ENCODE measurements around the gene ITFG1.
"Not testable (repeated sequence)": the region's sequence is repeated elsewhere in the genome, so short reads cannot be mapped to it uniquely, and the experiment has no call there.

ITFG1 gene

DNA sequence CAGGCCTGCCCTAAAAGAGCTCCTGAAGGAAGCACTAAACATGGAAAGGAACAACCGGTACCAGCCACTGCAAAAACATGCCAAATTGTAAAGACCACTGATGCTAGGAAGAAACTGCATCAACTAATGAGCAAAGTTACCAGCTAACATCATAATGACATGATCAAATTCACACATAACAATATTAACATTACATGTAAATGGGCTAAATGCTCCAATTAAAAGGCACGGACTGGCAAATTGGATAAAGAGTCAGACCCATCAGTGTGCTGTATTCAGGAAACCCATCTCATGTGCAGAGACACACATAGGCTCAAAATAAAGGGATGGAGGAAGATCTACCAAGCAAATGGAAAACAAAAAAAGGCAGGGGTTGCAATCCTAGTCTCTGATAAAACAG lies 111.8 kb downstream of the ITFG1 start:
- H3K4me3 Mint-ChIP-seq, ATAC-seq, H3K27ac Mint-ChIP-seq, H3K4me1 Mint-ChIP-seq, H3K27me3 Mint-ChIP-seq: not testable (repeated sequence)
- Mint-ChIP-seq H3K9me3 (peaks cover 27% of the 10 kb centered on the region), H3K36me3 (peaks cover 87% of the 10 kb centered on the region)

DNA sequence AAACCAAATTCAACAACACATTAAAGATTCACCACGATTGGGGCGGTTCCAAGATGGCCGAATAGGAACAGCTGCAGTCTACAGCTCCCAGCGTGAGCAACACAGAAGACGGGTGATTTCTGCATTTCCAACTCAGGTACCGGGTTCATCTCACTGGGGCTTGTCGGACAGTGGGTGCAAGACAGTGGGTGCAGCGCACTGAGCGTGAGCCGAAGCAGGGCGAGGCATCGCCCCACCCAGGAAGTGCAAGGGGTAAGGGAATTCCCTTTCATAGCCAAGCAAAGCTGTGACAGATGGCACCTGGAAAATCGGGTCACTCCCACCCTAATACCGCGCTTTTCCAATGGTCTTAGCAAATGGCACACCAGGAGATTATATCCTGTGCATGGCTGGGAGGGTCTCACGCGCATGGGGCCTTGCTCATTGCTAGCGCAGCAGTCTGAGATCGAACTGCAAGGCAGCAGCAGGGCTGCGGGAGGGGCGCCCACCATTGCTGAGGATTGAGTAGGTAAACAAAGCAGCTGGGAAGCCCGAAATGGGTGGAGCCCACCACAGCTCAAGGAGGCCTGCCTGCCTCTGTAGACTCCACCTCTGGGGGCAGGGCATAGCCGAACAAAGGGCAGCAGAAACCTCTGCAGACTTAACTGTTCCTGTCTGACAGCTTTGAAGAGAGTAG lies 113.7 kb downstream of the ITFG1 start:
- ATAC-seq, H3K27ac Mint-ChIP-seq, H3K4me3 Mint-ChIP-seq, H3K27me3 Mint-ChIP-seq, H3K4me1 Mint-ChIP-seq: not testable (repeated sequence)
- H3K36me3 Mint-ChIP-seq: peaks cover 81% of the 10 kb centered on the region
- peaks cover 27% of the 10 kb centered on the region for H3K9me3 Mint-ChIP-seq

DNA sequence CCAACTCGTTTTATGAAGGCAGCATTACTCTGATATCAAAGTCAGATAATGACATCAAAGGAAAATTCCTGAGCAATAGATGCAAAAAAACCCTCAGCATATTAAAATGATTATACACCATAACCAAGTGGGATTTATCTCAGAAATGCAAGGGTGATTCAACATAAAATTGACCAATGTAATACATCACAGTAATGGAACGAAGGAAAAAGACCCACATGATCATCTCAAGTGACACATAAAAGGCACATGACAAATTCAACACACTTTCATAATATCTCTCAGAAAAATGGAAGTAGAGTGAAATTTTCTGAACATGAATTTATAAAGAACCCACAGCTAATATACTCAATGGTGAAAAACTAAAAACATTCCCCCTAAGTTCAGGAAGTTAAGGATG lies 118.8 kb downstream of the ITFG1 start:
- ATAC-seq: no peak
- Mint-ChIP-seq H3K27me3 (no peaks in the 10 kb centered on the region), H3K4me3 (no peak overlapping the region), H3K27ac (no peak overlapping the region), H3K36me3 (peaks cover 80% of the 10 kb centered on the region), H3K9me3 (peaks cover 25% of the 10 kb centered on the region), H3K4me1 (no peaks in the 10 kb centered on the region)

DNA sequence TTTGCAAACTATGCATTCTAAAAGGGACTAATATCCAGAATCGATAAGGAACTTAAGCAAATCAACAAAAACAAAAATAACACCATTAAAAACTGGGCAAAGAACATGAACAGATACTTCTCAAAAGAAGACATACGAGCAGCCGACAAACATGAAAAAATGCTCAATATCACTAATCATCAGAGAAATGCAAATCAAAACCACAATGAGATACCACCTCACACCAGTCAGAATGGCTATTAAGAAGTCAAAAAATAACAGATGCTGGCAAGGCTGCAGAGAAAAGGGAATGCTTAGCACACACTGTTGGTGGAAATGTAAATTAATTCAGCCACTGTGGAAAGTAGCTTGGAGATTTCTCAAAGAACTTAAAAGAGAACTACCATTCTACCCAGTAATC lies 130.3 kb downstream of the ITFG1 start:
- not testable (repeated sequence) for H3K9me3 Mint-ChIP-seq, H3K4me3 Mint-ChIP-seq, H3K27me3 Mint-ChIP-seq, ATAC-seq, H3K27ac Mint-ChIP-seq
- H3K4me1 Mint-ChIP-seq: peaks cover 13% of the 10 kb centered on the region
- peaks cover 36% of the 10 kb centered on the region for H3K36me3 Mint-ChIP-seq

DNA sequence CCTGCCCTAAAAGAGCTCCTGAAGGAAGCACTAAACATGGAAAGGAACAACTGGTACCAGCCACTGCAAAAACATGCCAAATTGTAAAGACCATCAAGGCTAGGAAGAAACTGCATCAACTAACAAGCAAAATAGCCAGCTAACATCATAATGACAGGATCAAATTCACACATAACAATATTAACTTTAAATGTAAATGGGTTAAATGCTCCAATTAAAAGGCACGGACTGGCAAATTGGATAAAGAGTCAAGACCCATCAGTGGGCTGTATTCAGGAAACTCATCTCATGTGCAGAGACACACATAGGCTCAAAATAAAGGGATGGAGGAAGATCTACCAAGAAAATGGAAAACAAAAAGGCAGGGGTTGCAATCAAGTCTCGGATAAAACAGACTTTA lies 136.6 kb downstream of the ITFG1 start:
- H3K27ac Mint-ChIP-seq, H3K9me3 Mint-ChIP-seq, H3K27me3 Mint-ChIP-seq, H3K4me1 Mint-ChIP-seq, H3K4me3 Mint-ChIP-seq, ATAC-seq: not testable (repeated sequence)
- H3K36me3 Mint-ChIP-seq: peaks cover 55% of the 10 kb centered on the region

DNA sequence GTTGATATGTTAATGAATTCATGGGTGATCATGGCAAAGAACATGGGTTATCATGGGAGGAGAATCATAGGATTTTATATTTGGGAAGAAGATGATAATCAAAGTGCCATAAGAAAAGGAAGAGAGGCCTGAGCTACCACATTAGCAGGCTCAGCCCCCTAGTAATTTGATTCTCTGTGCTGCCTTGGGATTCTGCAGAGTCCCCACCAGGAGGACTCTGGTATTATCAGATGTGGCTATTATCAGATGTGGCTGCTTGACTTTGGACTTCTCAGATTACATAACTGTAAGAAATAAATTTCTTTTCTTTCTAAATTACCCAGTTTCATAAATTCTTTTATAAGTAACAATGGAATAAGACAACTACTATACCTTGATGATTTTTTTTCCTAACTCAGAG lies 137.6 kb downstream of the ITFG1 start:
- no peaks in the 10 kb centered on the region for H3K27me3 Mint-ChIP-seq
- peaks cover 55% of the 10 kb centered on the region for H3K36me3 Mint-ChIP-seq
- peaks cover 5% of the 10 kb centered on the region for H3K9me3 Mint-ChIP-seq
- H3K4me3 Mint-ChIP-seq: no peak overlapping the region
- peaks cover 8% of the 10 kb centered on the region for H3K4me1 Mint-ChIP-seq
- H3K27ac Mint-ChIP-seq: no peak overlapping the region
- no peak for ATAC-seq

DNA sequence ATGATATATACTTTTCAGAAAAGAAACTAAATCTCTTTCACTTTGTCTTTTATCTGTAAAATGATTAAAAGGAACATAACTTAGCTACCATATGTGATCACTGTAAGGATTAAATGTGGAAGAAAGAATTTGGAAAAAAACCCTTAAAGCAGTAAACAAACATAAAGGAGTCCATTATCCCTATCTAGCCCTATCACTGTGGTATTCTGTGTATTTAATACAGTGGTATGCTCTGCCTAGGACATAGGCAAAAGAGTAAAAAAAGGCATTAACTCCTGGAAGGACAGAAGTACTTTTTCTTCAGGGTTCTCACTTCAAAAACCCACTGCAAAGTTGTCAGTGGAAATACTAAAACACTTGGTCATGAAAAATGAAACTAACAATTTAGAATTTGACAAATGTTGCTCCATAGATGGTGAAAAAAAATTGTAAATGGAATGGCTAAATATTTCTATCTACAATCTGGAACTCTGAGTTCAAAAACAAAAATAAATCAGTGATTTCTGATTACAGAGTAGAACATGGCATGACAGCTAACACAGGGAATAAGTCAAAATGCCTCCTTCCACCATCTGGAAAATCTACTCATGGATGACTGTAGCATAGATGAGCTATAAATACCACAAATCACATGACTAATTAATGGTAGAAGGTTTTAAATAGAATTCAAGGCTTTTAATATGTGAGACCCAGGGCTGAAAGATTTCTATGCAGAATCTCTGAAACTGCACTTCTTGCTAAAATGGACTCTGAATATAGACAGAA lies 140.1 kb downstream of the ITFG1 start:
- ATAC-seq: no peak
- H3K4me1 Mint-ChIP-seq: peaks cover 17% of the 10 kb centered on the region
- H3K27ac Mint-ChIP-seq: no peak overlapping the region
- peaks cover 49% of the 10 kb centered on the region for H3K36me3 Mint-ChIP-seq
- H3K27me3 Mint-ChIP-seq: no peaks in the 10 kb centered on the region
- peaks cover 5% of the 10 kb centered on the region for H3K9me3 Mint-ChIP-seq
- no peak overlapping the region for H3K4me3 Mint-ChIP-seq

DNA sequence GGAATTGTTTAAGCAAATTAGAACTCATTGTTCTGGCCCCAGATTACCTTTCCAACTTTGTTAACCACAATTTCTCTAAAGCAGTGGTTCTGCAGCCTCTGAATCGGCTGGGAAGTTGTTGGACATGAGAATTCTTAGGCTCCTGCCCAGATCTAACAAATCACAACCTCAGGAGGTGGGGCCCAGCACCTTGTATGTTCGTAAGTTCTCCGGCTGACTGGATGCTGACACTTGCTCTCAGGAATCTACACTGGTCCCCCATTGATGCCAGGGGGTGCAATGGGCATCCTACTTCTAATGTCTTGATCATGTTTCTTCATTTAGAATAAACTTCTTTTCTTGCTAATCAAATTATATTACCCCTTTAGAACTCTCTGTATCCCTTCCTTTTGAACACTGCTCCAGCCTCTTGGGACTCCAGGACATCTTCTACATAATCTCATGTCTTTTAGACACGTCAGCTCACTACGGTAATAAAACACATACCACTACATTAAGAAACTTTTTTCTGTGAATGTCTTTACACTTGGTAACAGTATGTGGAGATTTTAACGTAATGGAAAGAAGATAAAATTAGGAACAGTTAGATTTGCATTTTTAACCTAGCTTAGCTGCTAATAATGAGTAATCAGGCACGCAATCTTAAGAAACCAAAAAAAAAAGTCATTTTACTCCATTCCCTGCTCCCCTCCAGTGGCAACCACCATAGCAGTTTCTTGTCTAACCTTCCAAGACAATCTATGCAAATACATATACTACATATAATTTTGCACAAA lies 143.2 kb downstream of the ITFG1 start:
- Mint-ChIP-seq H3K36me3 (peaks cover 23% of the 10 kb centered on the region), H3K4me1 (peaks cover 17% of the 10 kb centered on the region), H3K4me3 (no peak overlapping the region), H3K9me3 (no peaks in the 10 kb centered on the region), H3K27me3 (no peaks in the 10 kb centered on the region), H3K27ac (peak overlapping the region; percentile 70)
- no peak for ATAC-seq

DNA sequence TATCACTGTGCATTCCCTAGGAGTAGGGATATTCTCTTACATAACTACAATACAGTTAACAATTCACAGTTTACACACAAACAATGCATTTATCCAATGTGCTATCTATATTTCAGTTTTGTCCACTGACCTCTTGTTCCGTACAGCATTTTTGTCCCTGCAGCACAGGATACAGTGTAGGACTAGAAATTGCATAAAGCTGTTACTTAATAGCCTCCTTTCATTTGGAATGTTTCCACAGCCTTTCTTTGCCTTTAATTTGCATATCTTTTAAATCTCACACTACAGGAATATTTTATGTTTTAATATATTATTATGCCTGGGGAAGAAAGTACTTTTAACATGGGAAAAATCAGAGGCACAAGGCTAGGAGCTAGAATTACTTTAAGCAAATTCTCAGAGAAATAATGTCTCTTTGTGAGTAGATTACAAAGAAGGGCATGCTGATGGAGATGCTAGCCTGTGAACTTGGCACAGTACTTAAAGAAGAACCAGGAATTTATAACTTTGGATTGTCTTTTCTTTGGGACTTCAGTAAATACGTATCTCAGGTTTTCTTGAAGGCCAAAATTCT lies 144.3 kb downstream of the ITFG1 start:
- H3K4me3 Mint-ChIP-seq: no peak overlapping the region
- H3K27ac Mint-ChIP-seq: no peak overlapping the region
- H3K36me3 Mint-ChIP-seq: peaks cover 23% of the 10 kb centered on the region
- peaks cover 17% of the 10 kb centered on the region for H3K4me1 Mint-ChIP-seq
- H3K9me3 Mint-ChIP-seq: no peaks in the 10 kb centered on the region
- no peaks in the 10 kb centered on the region for H3K27me3 Mint-ChIP-seq
- no peak for ATAC-seq

DNA sequence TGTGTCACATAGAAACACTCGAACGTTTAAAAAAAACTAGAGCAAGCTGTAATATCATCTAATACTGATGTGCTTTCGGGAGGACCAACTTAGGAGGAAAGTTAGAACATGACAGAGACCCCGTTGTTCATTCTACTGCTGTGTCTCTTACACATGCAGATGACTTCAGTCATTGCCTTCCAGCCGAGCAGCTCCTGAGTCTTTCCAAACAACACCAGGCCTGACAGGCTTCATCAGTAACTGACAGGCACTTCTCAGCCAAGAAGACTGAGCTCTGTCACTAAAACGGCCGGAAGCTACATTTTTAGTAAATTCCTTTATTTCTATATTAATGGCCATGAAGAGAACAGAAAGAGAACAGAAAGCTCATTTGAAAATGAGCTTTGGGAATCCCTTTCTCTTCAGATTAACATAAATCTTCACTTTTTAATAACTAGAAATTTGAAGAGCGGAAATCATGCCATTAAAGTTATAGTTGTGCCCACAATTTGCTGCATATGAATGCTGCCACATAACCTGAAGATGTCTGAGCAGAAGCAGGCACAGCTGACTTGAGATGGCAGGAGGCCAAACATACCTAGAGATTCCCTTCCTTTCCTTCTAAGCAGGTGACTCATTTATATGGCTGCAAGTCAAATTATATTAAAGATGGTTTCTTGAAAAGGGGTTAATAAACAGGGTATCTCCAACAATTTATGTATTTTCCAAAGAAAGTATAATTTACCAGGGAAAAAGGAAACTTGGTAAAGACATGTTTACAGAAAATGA lies 148.9 kb downstream of the ITFG1 start:
- no peaks in the 10 kb centered on the region for H3K9me3 Mint-ChIP-seq
- no peak overlapping the region for H3K27ac Mint-ChIP-seq
- H3K4me1 Mint-ChIP-seq: peaks cover 6% of the 10 kb centered on the region
- ATAC-seq: no peak
- no peaks in the 10 kb centered on the region for H3K27me3 Mint-ChIP-seq
- peaks cover 28% of the 10 kb centered on the region for H3K36me3 Mint-ChIP-seq
- no peak overlapping the region for H3K4me3 Mint-ChIP-seq

DNA sequence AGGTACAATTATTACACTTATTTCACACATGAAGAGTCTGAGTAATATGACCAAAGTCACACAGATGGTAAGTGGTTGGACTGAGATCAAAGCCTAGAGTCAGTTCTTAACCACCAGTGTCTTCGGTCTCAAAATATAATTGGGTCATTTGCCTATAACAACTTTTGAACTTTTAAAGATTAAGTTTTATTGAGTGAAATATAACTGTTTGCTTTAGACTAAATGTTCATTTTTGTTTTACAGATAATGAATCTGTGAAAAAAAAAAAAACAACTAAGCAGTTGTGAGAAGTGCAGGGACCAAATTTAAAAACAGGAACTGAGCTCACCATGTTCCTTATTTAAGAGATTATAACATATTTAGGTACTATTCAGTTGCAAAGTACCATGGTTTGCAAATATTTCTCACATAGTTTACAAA lies 150.1 kb downstream of the ITFG1 start:
- no peaks in the 10 kb centered on the region for H3K9me3 Mint-ChIP-seq
- H3K27ac Mint-ChIP-seq: no peak overlapping the region
- H3K4me1 Mint-ChIP-seq: peaks cover 6% of the 10 kb centered on the region
- H3K4me3 Mint-ChIP-seq: no peak overlapping the region
- no peak for ATAC-seq
- H3K27me3 Mint-ChIP-seq: no peaks in the 10 kb centered on the region
- peaks cover 31% of the 10 kb centered on the region for H3K36me3 Mint-ChIP-seq

DNA sequence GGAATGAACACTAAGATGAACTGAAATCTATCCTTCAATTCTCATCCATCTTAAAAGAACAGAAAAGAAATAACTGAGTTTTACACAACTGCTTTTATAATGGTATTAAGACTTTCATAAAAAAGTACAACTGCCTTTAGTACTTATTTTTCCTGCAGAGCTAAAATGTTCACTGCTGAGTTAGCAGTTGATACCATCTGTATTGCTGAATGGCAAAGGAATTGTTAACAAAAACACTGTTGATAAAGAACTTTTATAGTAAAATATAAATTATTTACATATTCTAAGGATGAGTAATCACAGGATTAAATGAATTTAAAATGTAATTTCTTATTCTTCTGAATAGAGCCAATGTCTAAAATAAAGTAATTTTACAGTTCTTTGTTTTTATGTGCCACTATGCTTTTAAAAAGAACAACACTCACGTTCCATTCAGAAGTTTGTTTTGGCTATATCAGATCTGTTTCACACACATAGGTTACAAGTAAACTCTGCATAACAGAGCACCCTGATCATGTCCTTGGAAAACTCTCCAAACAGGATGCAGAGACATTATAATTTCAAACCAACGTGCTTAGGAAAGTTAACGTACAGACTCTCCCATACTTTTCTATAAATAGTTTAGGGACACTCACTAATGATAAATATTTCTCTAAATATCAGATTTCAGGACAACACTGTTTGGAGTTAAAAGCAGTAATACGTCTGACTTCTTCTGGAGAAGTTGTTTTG lies 151.1 kb downstream of the ITFG1 start:
- Mint-ChIP-seq H3K4me1 (peaks cover 6% of the 10 kb centered on the region), H3K9me3 (no peaks in the 10 kb centered on the region), H3K36me3 (peaks cover 40% of the 10 kb centered on the region), H3K4me3 (no peak overlapping the region), H3K27ac (no peak overlapping the region), H3K27me3 (no peaks in the 10 kb centered on the region)
- ATAC-seq: no peak

DNA sequence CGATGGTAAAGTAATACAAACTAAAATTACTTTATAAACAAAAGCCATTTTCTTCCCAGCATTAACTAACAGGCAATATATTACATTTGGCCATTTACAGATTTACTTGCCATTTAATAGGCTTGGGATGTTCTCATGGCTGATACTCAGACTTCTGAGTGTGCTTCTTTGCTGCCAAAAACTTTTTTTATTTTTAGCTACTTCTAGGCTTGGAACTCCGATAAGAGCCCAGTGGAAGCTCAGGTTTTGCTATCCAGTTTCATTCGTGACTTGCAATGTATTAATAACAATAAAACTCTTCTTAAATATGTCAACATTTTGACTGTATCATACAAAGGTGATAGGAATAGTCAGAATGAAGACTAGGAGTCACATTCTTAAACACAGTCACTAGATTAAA lies 152.3 kb downstream of the ITFG1 start:
- no peak for ATAC-seq
- no peak overlapping the region for H3K27ac Mint-ChIP-seq
- no peaks in the 10 kb centered on the region for H3K9me3 Mint-ChIP-seq
- peaks cover 6% of the 10 kb centered on the region for H3K4me1 Mint-ChIP-seq
- no peak overlapping the region for H3K4me3 Mint-ChIP-seq
- peaks cover 46% of the 10 kb centered on the region for H3K36me3 Mint-ChIP-seq
- no peaks in the 10 kb centered on the region for H3K27me3 Mint-ChIP-seq

DNA sequence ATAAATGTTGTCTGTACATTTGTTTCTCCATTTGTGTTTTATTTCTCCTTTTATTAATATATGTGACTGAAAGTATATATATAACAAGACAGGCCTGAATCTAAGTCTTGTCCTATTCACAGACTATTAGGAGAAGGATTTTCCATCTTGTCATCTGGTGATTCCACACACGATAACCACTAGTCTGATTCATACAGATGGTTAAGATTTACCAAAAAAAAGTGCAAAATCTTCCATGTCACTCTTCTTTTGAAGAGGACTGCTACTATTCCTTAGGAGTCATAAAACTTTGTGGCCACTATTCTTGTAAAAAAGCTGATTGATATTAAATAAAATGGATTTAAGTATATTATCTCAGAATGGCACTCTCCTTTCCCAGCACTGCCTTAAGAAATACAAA lies 156.3 kb downstream of the ITFG1 start:
- ATAC-seq: no peak
- Mint-ChIP-seq H3K4me1 (no peaks in the 10 kb centered on the region), H3K9me3 (no peaks in the 10 kb centered on the region), H3K27me3 (no peaks in the 10 kb centered on the region), H3K27ac (no peak overlapping the region), H3K36me3 (peaks cover 62% of the 10 kb centered on the region), H3K4me3 (no peak overlapping the region)
